GM12875 (cell line): ENCODE results near the gene PPP6R2.

ENCODE experiments used
- H3K4me3 ChIP-seq: one replicate; pipeline ENCODE4 v1.5.1; 2011; ENCODE audit warnings: low read depth, low read length, control low read depth
- CTCF ChIP-seq: IDR thresholded peaks from 2 replicates; pipeline ENCODE4 v1.5.1; 2011; ENCODE audit warnings: low read depth, mild to moderate bottlenecking, control low read depth, inconsistent platforms, low read length, moderate library complexity, borderline replicate concordance; ENCODE audit not compliant: insufficient read depth

PPP6R2 gene

GRCh38 chr22:50298937-50299784 lies 44.0 kb upstream of the PPP6R2 start:
- no peak for TF ChIP-seq CTCF

GRCh38 chr22:50299785-50300619 lies 43.1 kb upstream of the PPP6R2 start:
- no peak for TF ChIP-seq CTCF
- peak overlapping the region; percentile 21 for H3K4me3 ChIP-seq

More at GRCh38 chr22:50298937-50299784, 44.0 kb upstream of the PPP6R2 start:
- H3K4me3 ChIP-seq: peak overlapping the region; percentile 10

- peak overlapping the region; percentile 21 for H3K4me3 ChIP-seq
- TF ChIP-seq CTCF: no peak
These were observed 42.4 kb upstream of the PPP6R2 start for GRCh38 chr22:50300620-50301257.

- no peak overlapping the region for H3K4me3 ChIP-seq
- TF ChIP-seq CTCF: no peak
These were observed 41.5 kb upstream of the PPP6R2 start for GRCh38 chr22:50301581-50301991.

- H3K4me3 ChIP-seq: no peak overlapping the region
- no peak for TF ChIP-seq CTCF
These were observed 41.0 kb upstream of the PPP6R2 start for GRCh38 chr22:50302041-50302541.

GRCh38 chr22:50302564-50302963 lies 40.6 kb upstream of the PPP6R2 start:
- no peak overlapping the region for H3K4me3 ChIP-seq
- TF ChIP-seq CTCF: no peak
